Measurements from ENCODE around the gene CA9.

- TF ChIP-seq GATA2 (IDR thresholded peaks at IDR 0.05; ENCODE audit: low read depth, low read length), result no peak
- TF ChIP-seq GATA3 (IDR thresholded peaks at IDR 0.05; ENCODE audit: low read depth, low read length), result no peak
These were observed 55.4 kb downstream of the CA9 start for GRCh38 chr9:35729101-35729500.
